Loucy (cell line): ENCODE data around the gene TMEM204.

Experiments
- CTCF ChIP-seq: fragments of 200-600 bp; sonication (generic); conservative IDR thresholded peaks from 2 replicates; pipeline ENCODE4 v1.5.1; 2014; ENCODE audit warnings: mild to moderate bottlenecking, antibody characterized with exemption, low read length
- EZH2phosphoT487 ChIP-seq: fragments of 200-600 bp; IDR thresholded peaks from 2 replicates; pipeline ENCODE4 v1.6.1; 2018; ENCODE audit warnings: antibody characterized with exemption, mild to moderate bottlenecking, moderate library complexity, borderline replicate concordance

DNA sequence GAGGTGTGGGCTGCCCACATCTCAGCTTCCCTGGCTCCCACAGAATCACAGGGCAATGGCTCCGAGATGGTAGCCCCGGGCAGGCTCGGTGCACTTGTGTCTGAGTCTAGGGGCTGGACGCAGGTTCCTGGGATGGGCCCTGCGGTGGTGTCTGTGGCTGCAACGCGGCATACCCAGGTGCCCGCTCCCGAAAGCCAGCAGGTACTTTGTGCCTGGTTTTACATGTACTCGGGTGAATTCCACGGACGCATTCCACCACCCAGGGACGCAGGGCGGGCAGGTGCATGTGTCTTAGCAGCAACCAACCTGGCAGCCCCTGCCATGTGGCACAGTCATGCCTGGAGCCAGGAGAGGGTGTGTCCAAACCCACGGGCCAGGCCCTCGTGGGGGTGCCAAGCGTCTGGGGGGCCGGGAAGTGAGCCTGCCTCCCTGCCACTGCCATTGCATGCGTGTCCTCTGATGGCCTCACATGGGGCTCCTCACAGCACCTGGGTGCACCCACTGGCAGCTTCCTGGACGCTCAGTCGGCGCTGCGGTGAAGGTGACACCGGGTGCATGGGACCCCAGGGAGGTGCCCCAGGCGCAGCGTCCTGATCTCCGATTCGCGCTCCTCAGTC lies 4.4 kb upstream of the TMEM204 start:
- TF ChIP-seq EZH2phosphoT487 = no peak
- TF ChIP-seq CTCF = no peak
